GM18507 (cell line): ENCODE measurements around the gene ZNF555.

Experiments used
- DNase-seq: peaks from one replicate; pipeline ENCODE4 v3.0.0; 2011; ENCODE audit warnings: low read depth; ENCODE audit not compliant: insufficient read length; ENCODE audit errors: extremely low spot score
- FAIRE-seq: peaks from 2 replicates; lab custom pipeline; 2011; peaks lifted over from hg19 to GRCh38; lab: Jason Lieb, UNC

The ZNF555 gene

DNA sequence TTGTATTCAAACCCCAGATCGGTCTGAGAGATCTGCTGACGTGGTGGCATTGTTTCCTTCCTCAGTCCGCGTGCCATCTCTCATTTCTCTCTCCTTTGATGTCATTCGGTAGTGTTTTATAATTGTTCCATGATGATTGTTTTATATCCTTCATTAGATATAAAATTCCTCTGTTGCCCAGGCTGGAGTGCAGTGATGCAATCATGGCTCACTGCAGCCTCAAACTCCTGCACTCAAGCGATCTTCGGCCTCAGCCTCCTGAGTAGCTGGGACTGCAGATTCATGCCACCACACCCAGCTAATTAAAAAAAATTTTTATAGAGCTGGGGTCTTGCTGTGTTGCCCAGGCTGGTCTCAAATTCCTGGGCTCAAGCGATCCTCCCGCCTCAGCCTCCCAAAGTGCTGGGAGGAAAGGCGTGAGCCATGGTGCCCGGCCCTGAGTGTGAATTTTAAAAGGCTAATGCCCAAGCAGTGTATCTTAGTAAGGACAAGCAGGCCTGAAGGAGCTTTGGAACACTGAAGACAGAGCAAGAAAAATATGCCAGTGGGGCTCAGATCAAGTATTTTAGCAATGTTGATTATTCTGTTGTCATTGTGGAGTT, 64.7 kb downstream of the ZNF555 start:
- FAIRE-seq (no peak), DNase-seq (no peak)

DNA sequence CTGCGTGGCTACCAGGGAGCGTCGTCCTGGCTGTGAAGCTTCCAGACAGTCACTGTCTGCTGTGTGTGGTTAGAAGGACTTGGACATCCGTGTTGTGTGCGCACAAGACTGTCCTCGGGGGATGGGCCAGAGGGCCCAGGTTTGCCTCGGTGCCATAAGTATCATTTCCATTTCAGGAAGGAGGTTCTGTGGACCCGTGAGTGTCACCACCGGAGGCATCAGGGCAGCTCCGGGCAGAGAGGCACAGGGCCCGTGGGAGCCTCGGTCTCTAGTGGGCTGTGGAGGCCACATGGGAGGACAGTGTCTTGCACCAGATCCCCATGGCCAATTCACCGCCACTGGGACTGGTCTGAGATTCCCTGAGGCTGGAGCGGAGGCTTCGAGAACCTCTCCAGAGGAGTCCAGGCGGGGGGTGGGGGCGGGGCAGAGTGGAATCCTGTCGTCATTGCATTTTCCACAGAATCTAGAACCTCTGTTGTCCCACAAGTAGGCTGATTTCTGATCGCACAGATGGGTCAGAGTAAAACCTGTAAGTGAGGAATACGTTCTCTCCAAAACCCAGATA, 65.4 kb downstream of the ZNF555 start:
- FAIRE-seq (no peak), DNase-seq (no peak)
